NCI-H460 (cell line): ENCODE data around the gene SKAP1. TPM values are rescaled to one million over a fixed set of nuclear protein-coding genes. Genes with fewer than 3 reads are reported as not detected.
"Not testable (repeated sequence)": the region's sequence is repeated elsewhere in the genome, so short reads cannot be mapped to it uniquely, and the experiment has no call there.

Source experiments
- DNase-seq: peaks from one replicate; pipeline ENCODE4 v3.0.0-alpha.2; 2016; ENCODE audit warnings: low read depth; ENCODE audit errors: extremely low read depth
- total RNA-seq: library from RNA; depleted of rRNA; stranded (reverse); fragments of >200 nt; shearing (Covaris generic); gene quantifications from 2 replicates; pipeline ENCODE4 v1.2.3, GENCODE V29; 2014

Gene SKAP1
- total RNA-seq, 1 experiment from 2014 or later, result 0.20 TPM

- DNase-seq, result no peak
These were observed 178.1 kb downstream of the SKAP1 start for GRCh38 chr17:48251950-48252349.

GRCh38 chr17:48250949-48251348, 179.1 kb downstream of the SKAP1 start:
- no peak for DNase-seq

- not testable (repeated sequence) for DNase-seq
These were observed 180.0 kb downstream of the SKAP1 start for GRCh38 chr17:48250059-48250458.

- no peak for DNase-seq
These were observed 182.4 kb downstream of the SKAP1 start for GRCh38 chr17:48247603-48248002.

- no peak for DNase-seq
These were observed 183.0 kb downstream of the SKAP1 start for GRCh38 chr17:48247038-48247437.

DNA sequence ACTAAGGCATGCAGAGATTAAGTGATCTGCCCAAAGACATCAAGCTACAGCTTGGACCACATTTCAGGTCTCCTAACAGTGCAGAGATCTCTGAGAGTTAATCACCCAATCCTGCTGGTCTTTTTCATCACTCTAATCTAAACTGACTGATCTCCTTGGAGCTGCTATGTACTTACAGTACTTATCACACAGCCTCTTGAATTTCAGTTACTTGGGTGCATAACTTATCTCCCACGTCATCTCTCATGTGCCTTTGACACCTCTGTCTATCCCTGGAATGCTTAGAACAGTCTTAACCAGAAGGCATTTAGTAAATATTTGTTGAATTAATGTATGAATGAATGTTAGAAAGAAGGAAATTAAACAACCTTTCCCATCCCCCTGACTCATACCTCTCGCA, 183.4 kb downstream of the SKAP1 start:
- DNase-seq, result no peak

- DNase-seq, result not testable (repeated sequence)
These were observed 184.5 kb downstream of the SKAP1 start for GRCh38 chr17:48245465-48246033.

GRCh38 chr17:48244814-48245213, 185.2 kb downstream of the SKAP1 start:
- DNase-seq, result no peak

- DNase-seq, result no peak
These were observed 185.8 kb downstream of the SKAP1 start for GRCh38 chr17:48244121-48244711.

- DNase-seq, result no peak
These were observed 188.1 kb downstream of the SKAP1 start for GRCh38 chr17:48241770-48242497.

GRCh38 chr17:48241131-48241591, 188.9 kb downstream of the SKAP1 start:
- DNase-seq, result no peak

- no peak for DNase-seq
These were observed 189.4 kb downstream of the SKAP1 start for GRCh38 chr17:48240562-48241130.

DNA sequence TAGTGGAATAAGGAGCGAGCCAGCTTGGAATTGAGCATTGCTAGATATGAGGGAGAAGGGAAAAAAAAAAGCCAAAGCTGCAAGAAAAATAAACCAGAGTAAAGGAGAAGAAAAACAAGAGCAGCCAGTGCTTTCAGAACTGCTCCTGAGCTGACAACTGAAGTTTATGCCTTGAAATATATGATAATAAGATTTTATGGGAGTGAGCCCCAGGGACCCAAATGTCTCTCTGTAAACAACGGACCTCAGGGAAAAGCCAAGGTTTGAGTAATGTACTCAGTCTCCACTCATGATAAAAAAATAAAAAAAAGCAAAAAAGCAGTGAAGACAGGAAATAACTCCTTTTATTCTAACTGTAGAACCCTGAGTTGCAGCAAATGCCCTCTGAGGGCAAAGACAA, 189.9 kb downstream of the SKAP1 start:
- DNase-seq, result no peak

- DNase-seq, result no peak
These were observed 190.4 kb downstream of the SKAP1 start for GRCh38 chr17:48239603-48239995.

GRCh38 chr17:48238933-48239602, 190.9 kb downstream of the SKAP1 start:
- DNase-seq, result no peak

DNA sequence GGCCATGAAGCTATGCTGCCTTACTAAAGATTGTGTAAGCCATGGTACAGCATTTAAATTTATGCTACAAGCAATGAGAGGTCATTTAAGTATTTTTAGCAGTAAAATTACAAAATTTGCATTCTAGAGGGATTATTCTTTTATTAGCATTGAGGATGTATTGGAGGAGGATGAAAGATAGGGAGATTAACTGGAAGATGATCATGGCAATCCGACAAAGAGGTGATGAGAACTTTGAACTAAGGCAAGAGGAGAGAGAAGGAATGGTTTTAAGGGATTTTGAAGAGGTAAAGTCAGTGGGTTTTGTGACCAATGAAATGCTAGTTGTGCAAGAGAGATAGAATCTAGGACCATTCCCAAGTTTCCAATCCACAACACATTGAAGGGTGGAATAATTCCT, 192.6 kb downstream of the SKAP1 start:
- DNase-seq, result no peak

GRCh38 chr17:48236681-48237134, 193.3 kb downstream of the SKAP1 start:
- no peak for DNase-seq

DNA sequence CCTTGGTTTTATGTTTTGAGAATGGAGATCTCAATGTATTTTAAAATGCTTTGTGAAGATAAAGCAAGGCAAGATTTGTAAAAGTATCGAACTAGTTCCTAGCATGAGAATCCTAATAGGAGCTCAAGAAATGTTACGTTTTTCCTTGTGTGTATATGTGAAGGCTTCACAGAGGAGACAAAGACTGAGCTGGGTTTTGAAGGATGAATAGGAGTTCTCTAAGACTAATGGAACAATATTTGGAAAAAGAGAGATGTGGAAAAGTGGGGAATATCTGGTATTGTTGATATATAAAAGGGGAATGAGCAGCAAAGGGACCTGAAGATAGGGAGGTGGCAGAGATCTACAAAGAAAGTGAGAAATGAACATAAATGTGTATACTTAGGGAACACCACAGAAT, 195.1 kb downstream of the SKAP1 start:
- DNase-seq, result no peak

DNA sequence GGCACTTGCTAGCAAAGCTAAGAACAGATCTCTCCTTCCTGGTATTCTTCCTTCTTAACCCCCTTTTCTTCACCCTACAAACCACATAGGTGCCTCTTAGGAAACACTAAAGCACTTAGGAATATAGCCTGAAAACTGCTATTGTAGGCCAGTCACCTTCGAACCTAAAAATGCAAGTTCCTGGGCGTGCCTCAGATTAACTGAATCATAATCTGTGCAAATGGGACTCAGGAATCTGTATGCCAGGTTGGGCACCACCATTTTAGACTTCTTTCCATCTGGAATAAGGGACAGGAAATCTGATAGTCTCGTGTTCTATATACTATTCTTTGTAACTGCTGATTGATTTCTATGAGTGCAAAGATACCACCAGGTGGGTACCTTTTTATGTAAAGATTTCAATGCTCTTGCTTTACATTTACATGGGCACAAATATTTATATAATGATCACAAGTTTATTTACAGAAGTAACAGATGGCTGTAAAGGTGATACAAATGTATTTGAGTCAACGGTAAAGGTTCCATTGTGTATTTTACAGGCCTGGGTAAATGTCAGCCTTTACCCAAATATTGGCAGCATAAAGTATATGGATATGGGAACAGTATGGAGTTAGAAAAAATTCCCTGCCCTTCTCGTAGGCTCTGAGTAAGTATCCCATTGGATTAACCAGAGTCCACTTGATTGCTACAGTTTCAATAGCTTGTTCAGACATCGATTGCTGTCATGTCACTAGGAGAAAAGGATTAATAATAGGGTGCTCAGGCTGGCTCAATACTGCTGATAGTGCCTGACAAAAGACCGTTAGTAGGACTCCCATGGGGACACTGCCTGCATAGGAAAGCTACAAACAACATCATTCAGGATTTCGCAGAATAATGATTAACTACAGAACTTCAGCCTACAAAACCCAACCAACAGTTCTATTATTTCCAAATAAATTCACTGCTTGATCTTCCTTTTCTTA, 197.7 kb downstream of the SKAP1 start:
- DNase-seq, result no peak

GRCh38 chr17:48229936-48230335, 200.1 kb downstream of the SKAP1 start:
- no peak for DNase-seq
